Stimulated activated CD8-positive, alpha-beta memory T cell treated with anti-CD3 and anti-CD28 coated beads, Interleukin-7, amount 100 ng/mL, for 24 hours (primary cell): ENCODE measurements around the gene SMIM31.

Experiments
- DNase-seq: peaks from one replicate; pipeline ENCODE4 v3.0.0-alpha.2; 2020; ENCODE audit warnings: low read depth

Gene SMIM31

GRCh38 chr4:164753873-164754488 lies at the start of gene SMIM31:
SMIM31 (plus strand) TSS chr4:164754131; CDS start chr4:164770444, 16,313 bp downstream.
- no peak for DNase-seq

- DNase-seq: no peak
Measured at GRCh38 chr4:164706675-164707074, 47.3 kb upstream of the SMIM31 start.

GRCh38 chr4:164716901-164717300 lies 37.0 kb upstream of the SMIM31 start:
- no peak for DNase-seq

- DNase-seq: no peak
Measured at GRCh38 chr4:164718827-164719226, 35.1 kb upstream of the SMIM31 start.

GRCh38 chr4:164725066-164725465 lies 28.9 kb upstream of the SMIM31 start:
- DNase-seq: no peak

GRCh38 chr4:164730705-164731393 lies 23.1 kb upstream of the SMIM31 start:
- no peak for DNase-seq

- peak; percentile 13 for DNase-seq
Measured at GRCh38 chr4:164731827-164732474, 22.0 kb upstream of the SMIM31 start.

GRCh38 chr4:164734484-164734883 lies 19.4 kb upstream of the SMIM31 start:
- DNase-seq: no peak

- no peak for DNase-seq
Measured at GRCh38 chr4:164748375-164748774, 5.6 kb upstream of the SMIM31 start.

GRCh38 chr4:164755432-164755831 lies 1.5 kb downstream of the SMIM31 start:
- DNase-seq: no peak

GRCh38 chr4:164756686-164757085 lies 2.8 kb downstream of the SMIM31 start:
- DNase-seq: no peak

- DNase-seq: no peak
Measured at GRCh38 chr4:164761241-164761640, 7.3 kb downstream of the SMIM31 start.

GRCh38 chr4:164761746-164762275 lies 7.9 kb downstream of the SMIM31 start:
- DNase-seq: no peak

- no peak for DNase-seq
Measured at GRCh38 chr4:164765096-164765495, 11.2 kb downstream of the SMIM31 start.

- no peak for DNase-seq
Measured at GRCh38 chr4:164765833-164766232, 11.9 kb downstream of the SMIM31 start.

- DNase-seq: no peak
Measured at GRCh38 chr4:164768516-164768915, 14.6 kb downstream of the SMIM31 start.

GRCh38 chr4:164770010-164770724 lies 16.2 kb downstream of the SMIM31 start:
- DNase-seq: no peak

GRCh38 chr4:164771088-164771487 lies 17.2 kb downstream of the SMIM31 start:
- DNase-seq: no peak

GRCh38 chr4:164772076-164772475 lies 18.1 kb downstream of the SMIM31 start:
- DNase-seq: no peak

- DNase-seq: no peak
Measured at GRCh38 chr4:164779080-164779479, 25.1 kb downstream of the SMIM31 start.

- DNase-seq: no peak
Measured at GRCh38 chr4:164779811-164780216, 25.9 kb downstream of the SMIM31 start.

- DNase-seq: no peak
Measured at GRCh38 chr4:164780839-164781238, 26.9 kb downstream of the SMIM31 start.
